ENCODE data around the gene MSH2. TPM values are rescaled to one million over a fixed set of nuclear protein-coding genes. Genes with fewer than 3 reads are reported as not detected.

MSH2 gene
- total and polyA plus RNA-seq, 2 donors (not counting 1 experiment from before 2014, with no cell fraction given) = 15.4 to 19.7 TPM

DNA sequence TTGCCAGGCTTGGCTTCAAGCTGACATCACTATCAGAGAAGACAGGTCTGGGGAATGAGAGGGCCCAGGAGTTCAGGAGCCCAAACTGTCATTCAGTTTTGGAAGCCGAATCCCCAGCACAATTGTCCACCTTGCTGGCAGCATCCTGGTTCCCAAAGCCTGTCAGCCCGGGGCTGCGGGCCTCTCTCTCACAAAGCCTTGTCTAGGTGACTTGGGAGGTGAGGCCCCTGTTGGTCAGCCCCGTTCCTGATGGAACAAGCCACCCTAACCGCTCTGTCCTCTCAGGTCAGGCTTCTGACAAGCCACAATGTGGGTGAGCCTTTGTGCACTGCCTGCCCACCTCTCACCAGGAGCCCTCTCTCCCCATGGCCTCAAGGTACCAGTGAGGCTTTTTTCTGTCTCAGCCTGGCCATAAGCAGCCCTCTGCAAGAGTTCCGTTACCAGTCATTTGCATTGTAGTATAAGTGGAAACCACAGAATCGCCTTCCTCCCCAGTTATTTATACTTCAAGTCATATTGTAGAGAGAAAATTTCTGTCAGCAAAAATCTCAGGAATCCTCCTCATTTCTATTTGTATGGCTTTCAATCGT, 100.6 kb downstream of the MSH2 start:
- no peak overlapping the region for H3K9ac ChIP-seq (ENCODE audit: insufficient read depth, low read length)
- no peaks in the 10 kb centered on the region for H3K4me1 ChIP-seq (ENCODE audit: control insufficient read depth, extremely low read depth, insufficient read depth, low read length)
- no peak overlapping the region for H3K4me3 ChIP-seq (replicated peaks in 1 of 4; ENCODE audit: control extremely low read depth in 1 of 4, insufficient read depth in 1 of 4, low read depth in 3 of 4, low read length in 4 of 4)
- DNase-seq (ENCODE audit: low read depth in 2 of 2) = no peak
- no peaks in the 10 kb centered on the region for H3K36me3 ChIP-seq (ENCODE audit: control insufficient read depth, insufficient read depth, low read length)
- no peak overlapping the region for H2AFZ ChIP-seq (ENCODE audit: low read length)
- H3K4me2 ChIP-seq (ENCODE audit: extremely low read depth, insufficient read depth, low read length) = no peak overlapping the region
- H4K20me1 ChIP-seq (ENCODE audit: control insufficient read depth, extremely low read depth, insufficient read depth, low read length) = no peaks in the 10 kb centered on the region
- no peaks in the 10 kb centered on the region for H3K79me2 ChIP-seq (ENCODE audit: control insufficient read depth, insufficient read depth, low read length)
- H3K9me3 ChIP-seq (ENCODE audit: control insufficient read depth, insufficient read depth, low read depth, low read length) = no peaks in the 10 kb centered on the region
- TF ChIP-seq CTCF (conservative IDR thresholded peaks at IDR 0.05 in 1 of 2, IDR thresholded peaks at IDR 0.05 in 1 of 2; ENCODE audit: low read depth in 1 of 2, low read length in 2 of 2) (no peak), EZH2 (IDR thresholded peaks at IDR 0.05; ENCODE audit: low read length, missing control alignments) (no peak)
- no peak overlapping the region for H3K27ac ChIP-seq (ENCODE audit: insufficient read depth, low read length)
- H3K27me3 ChIP-seq (ENCODE audit: control insufficient read depth, insufficient read depth, low read length) = peaks cover 3% of the 10 kb centered on the region

GRCh38 chr2:47504174-47504810, 101.3 kb downstream of the MSH2 start:
- no peak overlapping the region for H3K4me2 ChIP-seq (ENCODE audit: extremely low read depth, insufficient read depth, low read length)
- no peak overlapping the region for H3K9ac ChIP-seq (ENCODE audit: insufficient read depth, low read length)
- no peaks in the 10 kb centered on the region for H4K20me1 ChIP-seq (ENCODE audit: control insufficient read depth, extremely low read depth, insufficient read depth, low read length)
- peaks cover 6% of the 10 kb centered on the region for H3K27me3 ChIP-seq (ENCODE audit: control insufficient read depth, insufficient read depth, low read length)
- H3K4me1 ChIP-seq (ENCODE audit: control insufficient read depth, extremely low read depth, insufficient read depth, low read length) = no peaks in the 10 kb centered on the region
- H3K9me3 ChIP-seq (ENCODE audit: control insufficient read depth, insufficient read depth, low read depth, low read length) = no peaks in the 10 kb centered on the region
- no peaks in the 10 kb centered on the region for H3K36me3 ChIP-seq (ENCODE audit: control insufficient read depth, insufficient read depth, low read length)
- TF ChIP-seq CTCF (conservative IDR thresholded peaks at IDR 0.05 in 1 of 2, IDR thresholded peaks at IDR 0.05 in 1 of 2; ENCODE audit: low read depth in 1 of 2, low read length in 2 of 2) (no peak), EZH2 (IDR thresholded peaks at IDR 0.05; ENCODE audit: low read length, missing control alignments) (no peak)
- H3K27ac ChIP-seq (ENCODE audit: insufficient read depth, low read length) = no peak overlapping the region
- no peaks in the 10 kb centered on the region for H3K79me2 ChIP-seq (ENCODE audit: control insufficient read depth, insufficient read depth, low read length)
- no peak overlapping the region for H2AFZ ChIP-seq (ENCODE audit: low read length)
- no peak overlapping the region for H3K4me3 ChIP-seq (replicated peaks in 1 of 4; ENCODE audit: control extremely low read depth in 1 of 4, insufficient read depth in 1 of 4, low read depth in 3 of 4, low read length in 4 of 4)
- no peak for DNase-seq (ENCODE audit: low read depth in 2 of 2)

DNA sequence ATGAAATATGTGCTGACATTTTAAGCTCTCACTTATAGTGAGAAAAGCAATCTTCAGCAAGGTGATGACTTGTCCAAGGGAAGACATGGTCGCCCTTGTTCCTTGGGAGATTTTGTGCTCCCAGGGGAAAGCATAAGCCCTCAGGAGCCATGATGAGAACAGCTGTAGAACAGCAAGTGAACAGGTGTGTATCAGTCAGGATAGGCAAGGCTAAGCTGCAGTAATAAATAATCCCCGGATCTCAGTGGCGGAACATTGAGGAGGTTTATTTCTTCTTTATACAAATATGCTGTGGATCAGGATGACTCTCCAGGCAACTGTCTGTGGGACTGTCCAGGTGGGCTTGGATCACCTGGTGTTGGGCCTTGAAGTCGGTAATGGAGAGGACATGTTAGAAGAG, 103.1 kb downstream of the MSH2 start:
- Histone ChIP-seq H3K36me3 (ENCODE audit: control insufficient read depth, insufficient read depth, low read length) (no peaks in the 10 kb centered on the region), H3K27me3 (ENCODE audit: control insufficient read depth, insufficient read depth, low read length) (peaks cover 9% of the 10 kb centered on the region), H3K4me3 (replicated peaks in 1 of 4; ENCODE audit: control extremely low read depth in 1 of 4, insufficient read depth in 1 of 4, low read depth in 3 of 4, low read length in 4 of 4) (no peak overlapping the region), H3K27ac (ENCODE audit: insufficient read depth, low read length) (no peak overlapping the region), H3K79me2 (ENCODE audit: control insufficient read depth, insufficient read depth, low read length) (no peaks in the 10 kb centered on the region), H4K20me1 (ENCODE audit: control insufficient read depth, extremely low read depth, insufficient read depth, low read length) (no peaks in the 10 kb centered on the region), H3K9me3 (ENCODE audit: control insufficient read depth, insufficient read depth, low read depth, low read length) (no peaks in the 10 kb centered on the region), H3K4me2 (ENCODE audit: extremely low read depth, insufficient read depth, low read length) (no peak overlapping the region), H3K4me1 (ENCODE audit: control insufficient read depth, extremely low read depth, insufficient read depth, low read length) (no peaks in the 10 kb centered on the region), H2AFZ (ENCODE audit: low read length) (no peak overlapping the region), H3K9ac (ENCODE audit: insufficient read depth, low read length) (no peak overlapping the region)
- DNase-seq (ENCODE audit: low read depth in 2 of 2) = no peak
- TF ChIP-seq EZH2 (IDR thresholded peaks at IDR 0.05; ENCODE audit: low read length, missing control alignments) = no peak
- no peak for TF ChIP-seq CTCF (conservative IDR thresholded peaks at IDR 0.05 in 1 of 2, IDR thresholded peaks at IDR 0.05 in 1 of 2; ENCODE audit: low read depth in 1 of 2, low read length in 2 of 2)
